ENCODE measurements around the gene APBA2. TPM values are rescaled to one million over a fixed set of nuclear protein-coding genes. Genes with fewer than 3 reads are reported as not detected.

The APBA2 gene
- total and polyA plus RNA-seq, 3 donors from 2014 or later, result 18.5 to 37.7 (median 29.5) TPM

DNA sequence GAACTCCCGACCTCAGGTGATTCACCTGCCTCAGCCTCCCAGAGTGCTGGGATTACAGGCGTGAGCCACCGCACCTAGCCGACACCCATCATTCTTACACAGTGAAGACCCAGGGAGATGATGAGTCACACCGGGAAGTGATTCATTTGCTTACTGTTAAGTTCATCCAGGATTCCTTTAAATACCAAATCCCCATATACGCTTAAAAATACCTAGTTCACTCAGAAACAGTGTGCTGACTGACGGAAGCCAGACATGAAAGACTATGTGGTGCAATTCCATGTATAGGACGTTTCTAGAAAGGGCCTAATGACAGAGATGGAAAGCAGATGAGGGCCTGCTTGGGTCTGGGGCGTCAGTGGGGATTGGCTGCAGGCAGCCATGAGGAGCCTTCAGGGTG is 75.2 kb downstream of the APBA2 start:
- H3K4me3 ChIP-seq, result no peak overlapping the region
- no peak for TF ChIP-seq POLR2A (IDR thresholded peaks at IDR 0.05)
- TF ChIP-seq, protein P1, sequence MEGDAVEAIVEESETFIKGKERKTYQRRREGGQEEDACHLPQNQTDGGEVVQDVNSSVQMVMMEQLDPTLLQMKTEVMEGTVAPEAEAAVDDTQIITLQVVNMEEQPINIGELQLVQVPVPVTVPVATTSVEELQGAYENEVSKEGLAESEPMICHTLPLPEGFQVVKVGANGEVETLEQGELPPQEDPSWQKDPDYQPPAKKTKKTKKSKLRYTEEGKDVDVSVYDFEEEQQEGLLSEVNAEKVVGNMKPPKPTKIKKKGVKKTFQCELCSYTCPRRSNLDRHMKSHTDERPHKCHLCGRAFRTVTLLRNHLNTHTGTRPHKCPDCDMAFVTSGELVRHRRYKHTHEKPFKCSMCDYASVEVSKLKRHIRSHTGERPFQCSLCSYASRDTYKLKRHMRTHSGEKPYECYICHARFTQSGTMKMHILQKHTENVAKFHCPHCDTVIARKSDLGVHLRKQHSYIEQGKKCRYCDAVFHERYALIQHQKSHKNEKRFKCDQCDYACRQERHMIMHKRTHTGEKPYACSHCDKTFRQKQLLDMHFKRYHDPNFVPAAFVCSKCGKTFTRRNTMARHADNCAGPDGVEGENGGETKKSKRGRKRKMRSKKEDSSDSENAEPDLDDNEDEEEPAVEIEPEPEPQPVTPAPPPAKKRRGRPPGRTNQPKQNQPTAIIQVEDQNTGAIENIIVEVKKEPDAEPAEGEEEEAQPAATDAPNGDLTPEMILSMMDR (IDR thresholded peaks at IDR 0.05), result no peak
- no peak for DNase-seq
- 86 to 91% methylated on average over 9 of the region's 9 CpGs for WGBS, 2 donors
- intact Hi-C loops (cut with DNase I; ENCODE audit: low total_unique reads), result no loop called here
- H3K27me3 ChIP-seq, result no peaks in the 10 kb centered on the region
- H3K36me3 ChIP-seq (ENCODE audit: low read depth, missing control alignments), result no peaks in the 10 kb centered on the region
- no peaks in the 10 kb centered on the region for H3K9me3 ChIP-seq
- no peaks in the 10 kb centered on the region for H3K4me1 ChIP-seq
- no peak overlapping the region for H3K27ac ChIP-seq

GRCh38 chr15:28961391-28961790 is 75.6 kb downstream of the APBA2 start:
- TF ChIP-seq, protein P1 (IDR thresholded peaks at IDR 0.05), result no peak
- TF ChIP-seq POLR2A (IDR thresholded peaks at IDR 0.05), result no peak
- WGBS, 2 donors, result 90 to 94% methylated on average over 12 of the region's 12 CpGs

DNA sequence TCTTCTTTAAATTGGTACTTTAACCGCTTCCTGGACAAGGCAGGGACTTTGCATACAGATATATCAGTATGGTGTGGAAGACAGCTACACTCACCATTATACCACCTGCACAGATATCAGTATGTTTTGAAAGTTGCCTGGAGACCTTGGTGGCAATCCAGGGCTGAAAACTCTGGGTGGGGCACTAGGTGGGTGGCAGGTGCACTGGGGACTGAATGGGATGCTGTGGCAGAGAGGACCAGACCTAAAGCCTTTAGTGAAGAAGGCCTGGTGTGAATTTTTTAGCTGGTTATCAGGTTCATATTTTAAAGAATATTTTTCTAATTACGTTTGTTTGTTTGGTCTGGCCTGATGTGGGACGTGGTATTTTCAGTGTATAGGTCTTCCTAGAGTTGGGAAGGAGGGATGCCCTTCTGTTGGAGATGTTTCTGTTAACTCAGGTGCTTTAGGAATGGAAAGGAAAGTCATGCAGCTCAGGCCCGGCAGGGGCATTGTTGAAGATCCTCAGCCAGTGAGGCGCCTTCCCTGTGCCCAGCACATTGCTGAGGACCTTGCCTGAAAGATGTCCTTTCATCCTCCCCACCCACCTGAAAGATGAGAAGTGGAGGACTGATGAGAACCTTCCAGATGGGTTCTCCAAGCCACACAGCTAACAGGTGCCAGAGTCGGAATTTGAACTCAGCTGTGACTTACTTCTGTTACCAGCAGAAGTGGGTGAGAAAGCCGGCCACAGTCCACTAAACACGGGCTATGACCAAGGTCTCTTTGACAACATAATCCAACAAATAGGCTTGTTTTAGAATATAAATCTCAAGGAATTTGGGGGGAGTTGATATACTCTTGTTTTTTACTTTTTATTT is 77.3 kb downstream of the APBA2 start:
- DNase-seq, result no peak
- Histone ChIP-seq H3K9me3 (no peaks in the 10 kb centered on the region), H3K27me3 (no peaks in the 10 kb centered on the region), H3K4me3 (no peak overlapping the region), H3K36me3 (ENCODE audit: low read depth, missing control alignments) (no peaks in the 10 kb centered on the region), H3K27ac (no peak overlapping the region), H3K4me1 (no peaks in the 10 kb centered on the region)
- intact Hi-C loops (cut with DNase I; ENCODE audit: low total_unique reads), result no loop called here
- 89 to 96% methylated on average over 8 of the region's 8 CpGs for WGBS, 2 donors
- TF ChIP-seq POLR2A (IDR thresholded peaks at IDR 0.05), result no peak

More at GRCh38 chr15:28961391-28961790, 75.6 kb downstream of the APBA2 start:
- Histone ChIP-seq H3K4me3 (no peak overlapping the region), H3K9me3 (no peaks in the 10 kb centered on the region), H3K36me3 (ENCODE audit: low read depth, missing control alignments) (no peaks in the 10 kb centered on the region), H3K27me3 (no peaks in the 10 kb centered on the region), H3K4me1 (no peaks in the 10 kb centered on the region), H3K27ac (no peak overlapping the region)
- DNase-seq, result no peak
- intact Hi-C loops (cut with DNase I; ENCODE audit: low total_unique reads), result no loop called here

DNA sequence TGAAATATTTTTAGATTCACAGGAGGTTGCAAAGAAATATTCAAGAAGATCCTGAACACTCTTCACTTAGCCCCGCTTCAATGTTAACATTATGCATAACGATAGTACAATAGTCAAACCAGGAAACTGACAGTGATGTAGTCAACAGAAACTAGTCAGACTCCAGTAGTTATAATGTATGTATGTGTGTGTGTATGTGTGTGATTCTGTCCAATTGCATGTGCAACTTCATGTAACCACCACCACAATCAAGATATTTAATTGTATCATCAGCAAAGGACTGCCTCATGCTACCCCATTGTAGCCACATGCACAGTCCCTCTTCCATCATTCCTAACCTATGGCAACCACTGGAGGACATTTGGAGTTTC is 77.9 kb downstream of the APBA2 start:
- H3K4me1 ChIP-seq, result no peaks in the 10 kb centered on the region
- WGBS, 2 donors, result 95 to 97% methylated on average over 2 of the region's 2 CpGs
- H3K27ac ChIP-seq, result no peak overlapping the region
- no peak overlapping the region for H3K4me3 ChIP-seq
- intact Hi-C loops (cut with DNase I; ENCODE audit: low total_unique reads), result no loop called here
- H3K36me3 ChIP-seq (ENCODE audit: low read depth, missing control alignments), result no peaks in the 10 kb centered on the region
- DNase-seq, result no peak
- no peaks in the 10 kb centered on the region for H3K9me3 ChIP-seq
- no peaks in the 10 kb centered on the region for H3K27me3 ChIP-seq
- TF ChIP-seq, protein P1 (IDR thresholded peaks at IDR 0.05), result no peak
- no peak for TF ChIP-seq POLR2A (IDR thresholded peaks at IDR 0.05)

DNA sequence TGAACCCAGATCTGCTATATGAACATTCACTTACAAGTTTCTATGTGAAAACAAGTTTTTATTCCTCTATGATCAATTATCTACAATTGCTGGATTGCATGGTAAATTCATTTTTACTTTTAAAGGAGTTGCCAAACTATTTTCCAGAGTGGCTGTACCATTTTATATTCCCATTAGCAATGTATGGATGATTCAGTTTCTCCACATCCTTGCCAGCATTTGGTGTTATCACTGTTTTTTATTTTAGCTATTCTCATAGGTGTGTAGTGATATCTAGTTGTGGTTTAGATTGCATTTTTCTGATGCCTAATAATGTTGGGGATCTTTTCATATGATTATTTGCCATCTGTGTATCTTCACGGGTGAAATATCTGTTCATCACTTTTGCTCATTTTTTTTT is 78.3 kb downstream of the APBA2 start:
- intact Hi-C loops (cut with DNase I; ENCODE audit: low total_unique reads), result no loop called here
- no peak overlapping the region for H3K4me3 ChIP-seq
- no peaks in the 10 kb centered on the region for H3K27me3 ChIP-seq
- TF ChIP-seq, protein P1 (IDR thresholded peaks at IDR 0.05), result no peak
- no peak for TF ChIP-seq POLR2A (IDR thresholded peaks at IDR 0.05)
- H3K4me1 ChIP-seq, result no peaks in the 10 kb centered on the region
- H3K9me3 ChIP-seq, result no peaks in the 10 kb centered on the region
- H3K27ac ChIP-seq, result no peak overlapping the region
- H3K36me3 ChIP-seq (ENCODE audit: low read depth, missing control alignments), result no peaks in the 10 kb centered on the region
- DNase-seq, result no peak
- WGBS, 2 donors, result 94% methylated on average over 1 of the region's 1 CpG
